Heart left ventricle (tissue), 16 donors: ENCODE results near the gene USP12. TPM values are rescaled to one million over a fixed set of nuclear protein-coding genes. Genes with fewer than 3 reads are reported as not detected.

Source experiments
- ATAC-seq, 4 donors: fragments of 200-7000 bp; cut with Tn5 transposase; one replicate each; pipeline ENCODE4 v1.9.1; 2020 to 2022; ENCODE audit warnings: moderate library complexity in 4 of 4, mild to moderate bottlenecking in 3 of 4, moderate number of reproducible peaks in 1 of 4
- DNase-seq, 5 donors: peaks; one replicate each; pipeline ENCODE4 v3.0.0-alpha.2; 2020
- H3K27ac ChIP-seq, 12 donors: fragments of 200-600 bp; sonication (generic) in 4 of 12; one replicate each; pipeline versions ENCODE4 v1.5.0 to v1.8.0; 2016 to 2022; ENCODE audit warnings: mild to moderate bottlenecking in 2 of 12
- H3K27me3 ChIP-seq, 9 donors: fragments of 200-600 bp; sonication (generic) in 2 of 9; one replicate each; pipeline versions ENCODE4 v1.5.1 to v1.8.0; 2016 to 2022; ENCODE audit warnings: mild to moderate bottlenecking in 3 of 9
- H3K36me3 ChIP-seq, 9 donors: fragments of 200-600 bp; sonication (generic) in 2 of 9; one replicate each; pipeline versions ENCODE4 v1.5.0 to v1.8.0; 2018 to 2022; ENCODE audit warnings: mild to moderate bottlenecking in 2 of 9
- H3K4me1 ChIP-seq, 12 donors: fragments of 200-600 bp; sonication (generic) in 4 of 12; one replicate each; pipeline versions ENCODE4 v1.5.0 to v1.8.0; 2016 to 2022; ENCODE audit warnings: mild to moderate bottlenecking in 3 of 12
- H3K4me3 ChIP-seq, 12 donors: fragments of 200-600 bp; sonication (generic) in 4 of 12; one replicate each; pipeline versions ENCODE4 v1.5.0 to v1.8.0; 2017 to 2022; ENCODE audit warnings: mild to moderate bottlenecking in 9 of 12, moderate library complexity in 4 of 12
- H3K9me3 ChIP-seq, 12 donors: fragments of 200-600 bp; sonication (generic) in 4 of 12; one replicate each; pipeline versions ENCODE4 v1.5.0 to v1.8.0; 2016 to 2022; ENCODE audit warnings: mild to moderate bottlenecking in 1 of 12
- POLR2A ChIP-seq, 2 donors: fragments of 450-650 bp; IDR thresholded peaks; one replicate each; pipeline ENCODE4 v1.6.1; 2017; ENCODE audit warnings: antibody characterized with exemption in 2 of 2, mild to moderate bottlenecking in 2 of 2, moderate library complexity in 2 of 2
- whole genome bisulfite sequencing, 4 donors: extraction: QIAGEN DNeasy Blood & Tissue Kit in 2 of 4; methylation state at CpG; one replicate each; pipeline versions ENCODE4 v1.1.5 to v1.1.7; 2013 to 2018; 5-methylcytosine and 5-hydroxymethylcytosine counted together
- intact Hi-C, 10 donors: fragments of 100-400 bp; cut with DNase I; formaldehyde crosslinking; loops; one replicate each; pipeline versions ENCODE4 v1.11.1 to v1.14.2; 2022
- polyA plus RNA-seq, 2 donors: library from polyadenylated mRNA; stranded (reverse); fragments of 200-250 nt; gene quantifications; one replicate each; pipeline ENCODE4 v1.2.3, GENCODE V29; 2013
- total RNA-seq, 9 donors: library from RNA; depleted of rRNA in 2 of 9; stranded (reverse); fragments of >200 nt in 2 of 9; fragmentation: NEBNext Ultra II Directional in 3 of 9; extraction: Animal tissue kit (Norgen Biotek cat#: 25700) in 3 of 9; gene quantifications; one replicate each; pipeline versions ENCODE4 v1.1.0 to v1.2.4, GENCODE V29; 2016 to 2023
- TF ChIP-seq, protein P1 (sequence below), 12 donors: fragments of 200-600 bp; sonication (generic) in 4 of 12; IDR thresholded peaks; one replicate each; pipeline versions ENCODE4 v1.5.0 to v1.8.0; 2018 to 2022; ENCODE audit warnings: antibody characterized with exemption in 12 of 12, mild to moderate bottlenecking in 5 of 12
- donor health status: ischemic (EF 13 %, LVEDD 7.1; RV severe dilation, severe dysfunction).
- donor health status: healthy with polysubstance abuse.
- donor health status: DM: no; HTN: yes; CAD: no.
- donor health status: DM: no; HTN: no; CAD: no.
- donor health status: ischemic (EF 25% LVEDD 6.9; RV normal size, moderate dysfunction).
- donor health status: ischemic (EF 25% LVEDD 5.7; RV mildly dilated, moderate dysfunction).
- donor health status: healthy.
- donor health status: DM: yes; HTN: yes; CAD: no.
- donor health status: ischemic (EF 35%, LVEDD 5.7; RV mildly dilated, moderate dysfunction).
- donor health status: nonischemic (EF 11% LVEDD 7.7; RV severe dilation, severe dysfunction).
- donor health status: DM: yes; HTN: yes; CAD: no.
- donor health status: PGD.
- donor health status: ischemic (EF 29% LVEDD 5.4; RV normal size, mild dysfunction).
- donor health status: nonischemic (EF 23%, LVEDD 6.1; RV moderate dilation, normal function).

The USP12 gene
- total and polyA plus RNA-seq, 11 donors: 5.1 to 35.4 (median 20.8) TPM

DNA sequence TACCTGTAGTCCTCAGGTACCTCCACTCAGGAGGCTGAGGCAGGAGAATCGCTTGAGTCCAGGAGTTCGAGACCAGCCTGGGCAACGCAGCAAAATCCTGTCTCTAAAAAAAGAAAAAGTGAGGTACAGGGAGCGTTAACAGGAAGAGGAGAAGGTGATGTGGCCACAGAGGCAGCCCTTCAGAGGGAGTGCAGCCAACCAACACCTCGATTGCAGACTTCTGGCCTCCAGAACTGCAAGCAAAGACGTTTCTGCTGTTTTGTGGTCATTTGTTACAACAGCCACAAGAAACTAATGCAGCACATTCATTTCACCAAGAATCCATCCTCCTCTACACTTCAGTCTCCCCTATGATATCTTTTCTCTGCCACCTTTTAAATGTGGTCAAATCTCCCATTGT is 145.2 kb downstream of the USP12 start:
- no peak overlapping the region for H3K27ac ChIP-seq
- DNase-seq (no peak), ATAC-seq (no peak)
- no peaks in the 10 kb centered on the region for H3K36me3 ChIP-seq
- TF ChIP-seq, protein P1, sequence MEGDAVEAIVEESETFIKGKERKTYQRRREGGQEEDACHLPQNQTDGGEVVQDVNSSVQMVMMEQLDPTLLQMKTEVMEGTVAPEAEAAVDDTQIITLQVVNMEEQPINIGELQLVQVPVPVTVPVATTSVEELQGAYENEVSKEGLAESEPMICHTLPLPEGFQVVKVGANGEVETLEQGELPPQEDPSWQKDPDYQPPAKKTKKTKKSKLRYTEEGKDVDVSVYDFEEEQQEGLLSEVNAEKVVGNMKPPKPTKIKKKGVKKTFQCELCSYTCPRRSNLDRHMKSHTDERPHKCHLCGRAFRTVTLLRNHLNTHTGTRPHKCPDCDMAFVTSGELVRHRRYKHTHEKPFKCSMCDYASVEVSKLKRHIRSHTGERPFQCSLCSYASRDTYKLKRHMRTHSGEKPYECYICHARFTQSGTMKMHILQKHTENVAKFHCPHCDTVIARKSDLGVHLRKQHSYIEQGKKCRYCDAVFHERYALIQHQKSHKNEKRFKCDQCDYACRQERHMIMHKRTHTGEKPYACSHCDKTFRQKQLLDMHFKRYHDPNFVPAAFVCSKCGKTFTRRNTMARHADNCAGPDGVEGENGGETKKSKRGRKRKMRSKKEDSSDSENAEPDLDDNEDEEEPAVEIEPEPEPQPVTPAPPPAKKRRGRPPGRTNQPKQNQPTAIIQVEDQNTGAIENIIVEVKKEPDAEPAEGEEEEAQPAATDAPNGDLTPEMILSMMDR (IDR thresholded peaks at IDR 0.05): no peak
- no peak for TF ChIP-seq POLR2A (IDR thresholded peaks at IDR 0.05)
- intact Hi-C loops: no loop called here
- H3K27me3 ChIP-seq: peaks cover 0 to 12% (median 0%) of the 10 kb centered on the region in 9 donors
- no peaks in the 10 kb centered on the region for H3K4me1 ChIP-seq
- no peaks in the 10 kb centered on the region for H3K9me3 ChIP-seq
- no peak overlapping the region for H3K4me3 ChIP-seq
- 75 to 85% (median 78%) methylated on average over 6 of the region's 6 CpGs for WGBS, 4 donors

DNA sequence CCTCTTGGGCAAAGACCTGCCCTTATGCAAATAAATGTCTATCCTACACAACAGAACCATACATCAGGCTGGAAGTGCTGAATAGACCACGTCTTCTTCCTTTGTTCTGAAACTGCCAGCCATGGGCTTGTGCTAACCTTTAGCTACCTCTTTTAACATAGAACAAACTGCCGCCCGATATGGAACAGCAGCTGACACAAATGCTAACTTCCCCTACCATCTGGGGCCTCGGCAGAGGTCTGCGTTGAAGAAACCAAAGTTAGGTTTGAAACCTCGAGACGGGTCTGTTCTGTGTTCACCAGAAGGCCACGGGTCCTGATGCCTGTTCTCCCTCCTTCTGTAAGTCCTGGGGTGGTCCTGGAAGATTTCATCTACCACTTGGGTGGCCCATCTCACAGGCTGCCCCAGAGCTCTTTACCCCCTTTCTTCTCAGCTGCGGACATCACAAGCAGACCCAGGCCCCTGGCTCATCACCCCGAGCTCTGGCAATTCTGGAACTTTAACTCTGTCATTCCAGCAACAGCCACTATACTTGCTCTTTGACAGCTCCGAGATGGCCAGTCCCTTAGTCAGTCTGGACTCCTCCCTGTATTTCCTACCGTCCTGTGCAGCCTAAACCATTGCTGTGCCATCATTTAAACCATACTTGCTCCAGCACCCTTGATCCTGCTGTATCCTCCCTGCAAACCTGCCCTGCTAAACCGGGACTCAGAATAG is 146.7 kb downstream of the USP12 start:
- H3K4me1 ChIP-seq: peaks cover 0 to 5% (median 0%) of the 10 kb centered on the region in 12 donors
- 73 to 78% (median 76%) methylated on average over 13 of the region's 13 CpGs for WGBS, 4 donors
- no peaks in the 10 kb centered on the region for H3K9me3 ChIP-seq
- ATAC-seq (no peak), DNase-seq (no peak)
- no peak overlapping the region for H3K4me3 ChIP-seq
- no peaks in the 10 kb centered on the region for H3K36me3 ChIP-seq
- intact Hi-C loops: no loop called here
- H3K27ac ChIP-seq: peak overlapping the region in 1 of 12 donors; percentile 65
- peaks cover 0 to 12% (median 0%) of the 10 kb centered on the region in 9 donors for H3K27me3 ChIP-seq
- TF ChIP-seq, protein P1 (IDR thresholded peaks at IDR 0.05): no peak
- TF ChIP-seq POLR2A (IDR thresholded peaks at IDR 0.05): no peak

DNA sequence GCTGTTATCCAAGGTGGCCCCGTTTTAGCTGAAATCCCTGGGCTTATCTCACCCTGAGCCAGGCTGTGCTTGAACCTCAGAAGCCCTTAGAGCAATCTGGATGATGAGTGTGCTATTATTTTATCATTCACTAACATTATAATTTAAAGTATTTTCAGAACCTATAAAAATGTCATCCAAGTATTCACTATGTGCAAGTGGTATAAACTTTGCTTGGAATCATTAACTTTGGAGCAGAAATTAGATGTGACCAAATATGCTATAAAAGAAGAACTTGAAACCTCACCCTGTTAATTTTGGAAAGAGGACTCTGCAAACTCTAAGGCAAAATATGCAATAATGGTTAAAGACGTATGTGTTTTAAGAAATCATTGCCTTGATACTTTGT is 147.5 kb downstream of the USP12 start:
- ATAC-seq (no peak), DNase-seq (no peak)
- H3K36me3 ChIP-seq: no peaks in the 10 kb centered on the region
- peak overlapping the region in 1 of 12 donors; percentile 65 for H3K27ac ChIP-seq
- H3K9me3 ChIP-seq: no peaks in the 10 kb centered on the region
- H3K4me3 ChIP-seq: no peak overlapping the region
- intact Hi-C loops: no loop called here
- peaks cover 0 to 12% (median 0%) of the 10 kb centered on the region in 9 donors for H3K27me3 ChIP-seq
- TF ChIP-seq, protein P1 (IDR thresholded peaks at IDR 0.05): no peak
- TF ChIP-seq POLR2A (IDR thresholded peaks at IDR 0.05): no peak
- WGBS, 4 donors: 79 to 88% (median 83%) methylated on average over 2 of the region's 2 CpGs
- H3K4me1 ChIP-seq: peaks cover 0 to 5% (median 0%) of the 10 kb centered on the region in 12 donors

DNA sequence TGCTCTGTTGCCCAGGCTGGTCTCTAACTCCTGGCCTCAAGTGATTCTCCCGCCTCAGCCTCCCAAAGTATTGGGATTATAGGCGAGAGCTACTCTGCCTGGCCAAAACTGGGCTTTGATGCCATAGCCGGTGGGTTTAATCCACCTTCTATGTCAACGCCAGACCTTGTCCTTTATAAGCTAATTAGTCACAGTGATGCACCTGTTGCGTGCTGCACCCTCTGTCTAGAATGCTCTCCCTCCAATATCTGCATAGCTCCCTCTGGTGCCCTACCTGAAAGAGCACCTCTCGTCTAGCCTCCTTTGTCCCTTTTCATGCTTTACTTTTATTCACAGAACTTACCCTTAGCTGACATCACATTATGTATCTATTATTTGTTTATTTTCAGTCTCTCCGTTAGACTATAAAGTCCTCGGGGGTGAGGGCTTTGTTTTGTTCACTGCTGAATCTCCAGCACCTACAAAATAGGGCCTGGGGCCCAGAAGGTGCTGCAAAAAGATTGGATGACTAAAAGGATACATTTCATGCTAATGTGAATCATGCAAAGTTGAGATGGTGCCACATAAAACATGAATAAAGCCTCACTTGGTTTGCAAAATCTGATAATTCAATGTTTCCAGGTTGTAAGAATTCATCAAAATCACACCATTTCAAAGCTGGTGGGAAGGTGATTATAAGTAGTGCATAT is 148.1 kb downstream of the USP12 start:
- peaks cover 0 to 5% (median 0%) of the 10 kb centered on the region in 12 donors for H3K4me1 ChIP-seq
- whole genome bisulfite sequencing, 4 donors: 91 to 95% (median 93%) methylated on average over 8 of the region's 8 CpGs
- H3K27me3 ChIP-seq: peaks cover 0 to 12% (median 0%) of the 10 kb centered on the region in 9 donors
- H3K36me3 ChIP-seq: no peaks in the 10 kb centered on the region
- intact Hi-C loops: no loop called here
- H3K4me3 ChIP-seq: no peak overlapping the region
- TF ChIP-seq, protein P1 (IDR thresholded peaks at IDR 0.05): no peak
- TF ChIP-seq POLR2A (IDR thresholded peaks at IDR 0.05): no peak
- DNase-seq (no peak), ATAC-seq (no peak)
- peak overlapping the region in 1 of 12 donors; percentile 65 for H3K27ac ChIP-seq
- H3K9me3 ChIP-seq: no peaks in the 10 kb centered on the region
